Upper lobe of right lung (tissue), 1 donor: Measurements from ENCODE around the gene EXOC3L1. TPM values are rescaled to one million over a fixed set of nuclear protein-coding genes. Genes with fewer than 3 reads are reported as not detected.

Experiments used
- ATAC-seq: fragments of 200-7000 bp; cut with Tn5 transposase; one replicate; pipeline ENCODE4 v1.9.1; 2020; ENCODE audit warnings: mild to moderate bottlenecking, moderate library complexity
- DNase-seq: peaks from one replicate; pipeline ENCODE4 v3.0.0-alpha.2; 2020
- H3K27ac ChIP-seq: fragments of 200-600 bp; one replicate; pipeline ENCODE4 v1.8.0; 2022
- H3K27me3 ChIP-seq: fragments of 200-600 bp; one replicate; pipeline ENCODE4 v1.8.0; 2022; ENCODE audit warnings: mild to moderate bottlenecking
- H3K36me3 ChIP-seq: fragments of 200-600 bp; one replicate; pipeline ENCODE4 v1.8.0; 2022
- H3K4me1 ChIP-seq: fragments of 200-600 bp; one replicate; pipeline ENCODE4 v1.8.0; 2022
- H3K4me3 ChIP-seq: fragments of 200-600 bp; one replicate; pipeline ENCODE4 v1.8.0; 2022; ENCODE audit warnings: mild to moderate bottlenecking
- H3K9me3 ChIP-seq: fragments of 200-600 bp; one replicate; pipeline ENCODE4 v1.8.0; 2022
- intact Hi-C: fragments of 100-400 bp; cut with DNase I; formaldehyde crosslinking; loops from one replicate; pipeline ENCODE4 v1.11.0; 2022
- total RNA-seq: library from RNA; stranded (reverse); fragmentation: NEBNext Ultra II Directional; extraction: Animal tissue kit (Norgen Biotek cat#: 25700); gene quantifications from one replicate; pipeline ENCODE4 v1.2.1, GENCODE V29; 2021
- TF ChIP-seq, protein P1 (sequence below): fragments of 200-600 bp; IDR thresholded peaks from one replicate; pipeline ENCODE4 v1.8.0; 2022; ENCODE audit warnings: antibody characterized with exemption
- donor health status: DM: no; HTN: yes; CAD: no; lungs with severe emphysema.

EXOC3L1 gene
- total RNA-seq, 1 donor from 2014 or later = 17.1 TPM

DNA sequence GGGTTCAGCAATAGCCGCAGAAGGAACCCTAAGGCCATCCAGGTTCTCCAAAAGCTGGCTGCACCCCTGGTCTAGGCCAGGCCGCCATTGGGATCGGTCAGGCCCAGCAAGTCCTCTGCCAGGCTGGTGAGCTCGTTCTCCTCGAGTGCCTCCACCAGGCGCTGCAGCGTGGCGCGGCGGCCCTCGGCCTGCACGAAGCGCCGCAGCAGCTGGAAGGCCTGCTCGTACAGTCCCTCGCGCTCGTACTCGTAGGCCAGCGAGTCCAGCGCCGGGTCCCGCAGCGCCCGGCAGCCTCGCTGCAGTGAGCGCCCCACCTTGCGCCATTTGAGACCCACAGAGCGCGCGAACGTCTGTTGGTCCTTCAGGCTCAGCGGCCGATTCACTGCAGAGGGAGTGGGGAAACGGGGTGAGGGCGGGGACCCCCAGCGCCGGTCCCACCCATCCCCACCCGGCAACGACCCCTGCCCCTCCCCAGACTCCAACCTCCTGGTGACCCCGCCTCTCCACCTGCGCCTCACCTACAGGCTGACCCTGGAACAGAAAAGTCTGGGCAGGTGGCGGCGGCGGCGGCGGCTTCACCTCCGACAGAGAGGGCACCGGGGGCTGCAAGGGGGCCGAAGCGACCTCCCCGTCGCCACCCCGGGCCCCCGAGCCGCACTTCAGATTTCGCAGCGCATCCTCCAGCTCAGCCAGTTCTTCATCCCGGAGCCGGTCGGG, 35.2 kb downstream of the EXOC3L1 start:
- H3K27ac ChIP-seq = no peak overlapping the region
- ATAC-seq = no peak
- no peak for DNase-seq
- no peaks in the 10 kb centered on the region for H3K27me3 ChIP-seq
- H3K9me3 ChIP-seq = no peaks in the 10 kb centered on the region
- H3K36me3 ChIP-seq = no peaks in the 10 kb centered on the region
- intact Hi-C loops = loop anchor here (10.0 kb wide), 1 partner anchor 180 kb away; no protein-coding TSS in a partner anchor
- H3K4me1 ChIP-seq = peaks cover 12% of the 10 kb centered on the region
- TF ChIP-seq, protein P1, sequence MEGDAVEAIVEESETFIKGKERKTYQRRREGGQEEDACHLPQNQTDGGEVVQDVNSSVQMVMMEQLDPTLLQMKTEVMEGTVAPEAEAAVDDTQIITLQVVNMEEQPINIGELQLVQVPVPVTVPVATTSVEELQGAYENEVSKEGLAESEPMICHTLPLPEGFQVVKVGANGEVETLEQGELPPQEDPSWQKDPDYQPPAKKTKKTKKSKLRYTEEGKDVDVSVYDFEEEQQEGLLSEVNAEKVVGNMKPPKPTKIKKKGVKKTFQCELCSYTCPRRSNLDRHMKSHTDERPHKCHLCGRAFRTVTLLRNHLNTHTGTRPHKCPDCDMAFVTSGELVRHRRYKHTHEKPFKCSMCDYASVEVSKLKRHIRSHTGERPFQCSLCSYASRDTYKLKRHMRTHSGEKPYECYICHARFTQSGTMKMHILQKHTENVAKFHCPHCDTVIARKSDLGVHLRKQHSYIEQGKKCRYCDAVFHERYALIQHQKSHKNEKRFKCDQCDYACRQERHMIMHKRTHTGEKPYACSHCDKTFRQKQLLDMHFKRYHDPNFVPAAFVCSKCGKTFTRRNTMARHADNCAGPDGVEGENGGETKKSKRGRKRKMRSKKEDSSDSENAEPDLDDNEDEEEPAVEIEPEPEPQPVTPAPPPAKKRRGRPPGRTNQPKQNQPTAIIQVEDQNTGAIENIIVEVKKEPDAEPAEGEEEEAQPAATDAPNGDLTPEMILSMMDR = no peak
- H3K4me3 ChIP-seq = peak overlapping the region; percentile 8

- no peak for DNase-seq
- peaks cover 12% of the 10 kb centered on the region for H3K4me1 ChIP-seq
- peak overlapping the region; percentile 75 for H3K4me3 ChIP-seq
- intact Hi-C loops = loop anchor here (10.0 kb wide), 1 partner anchor 177 kb away; no protein-coding TSS in a partner anchor
- TF ChIP-seq, protein P1 = no peak
- H3K9me3 ChIP-seq = no peaks in the 10 kb centered on the region
- ATAC-seq = no peak
- peak overlapping the region; percentile 83 for H3K27ac ChIP-seq
- H3K27me3 ChIP-seq = no peaks in the 10 kb centered on the region
- H3K36me3 ChIP-seq = peaks cover 19% of the 10 kb centered on the region
Observed at GRCh38 chr16:67151431-67152097, 38.4 kb downstream of the EXOC3L1 start.

DNA sequence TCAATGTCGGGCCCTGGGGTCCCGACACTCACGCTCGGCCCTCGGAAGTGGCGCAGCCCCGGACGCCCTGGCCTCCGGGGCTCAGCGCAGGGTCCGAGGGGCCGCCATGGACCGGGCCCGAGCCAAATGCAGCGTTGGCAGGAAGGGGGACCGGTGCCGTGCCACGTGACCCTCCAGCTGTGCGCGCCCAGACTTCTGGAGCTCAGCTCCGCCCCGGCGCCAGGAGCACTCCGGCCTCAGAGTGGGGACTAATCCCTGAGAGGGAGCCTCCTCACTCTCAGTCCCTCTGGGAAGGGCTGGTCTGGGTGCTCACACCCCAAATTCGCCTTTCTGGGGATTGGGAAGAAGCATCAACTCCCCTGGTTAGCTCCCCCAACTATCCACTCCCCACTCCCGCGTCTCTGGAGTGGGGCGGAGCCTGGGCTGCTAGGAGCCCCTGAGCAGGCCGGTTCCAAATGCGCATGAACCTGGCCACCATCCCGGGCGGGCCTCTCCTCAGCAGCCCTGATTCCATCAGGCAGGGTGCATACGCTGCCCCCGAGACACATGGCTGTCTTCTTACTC, 39.0 kb downstream of the EXOC3L1 start, which contains the start of gene B3GNT9:
Gene B3GNT9 (minus strand): TSS at position 166 of the 564 bp plus-strand sequence. CDS start 513 bp downstream, outside the sequence.
- peak; percentile 91 for DNase-seq
- Histone ChIP-seq H3K27me3 (no peaks in the 10 kb centered on the region), H3K36me3 (peaks cover 26% of the 10 kb centered on the region), H3K4me1 (peaks cover 12% of the 10 kb centered on the region), H3K9me3 (no peaks in the 10 kb centered on the region), H3K27ac (peak within 1 kb of the TSS; percentile 83), H3K4me3 (peak within 1 kb of the TSS; percentile 75)
- ATAC-seq = peak; percentile 76
- TF ChIP-seq, protein P1 = no peak
- intact Hi-C loops = loop anchor here (10.0 kb wide), 1 partner anchor 176 kb away; no protein-coding TSS in a partner anchor

- peaks cover 33% of the 10 kb centered on the region for H3K36me3 ChIP-seq
- peak; percentile 82 for DNase-seq
- H3K4me3 ChIP-seq = peak overlapping the region; percentile 75
- intact Hi-C loops = loop anchor here (10.0 kb wide), 1 partner anchor 175 kb away; no protein-coding TSS in a partner anchor
- H3K27me3 ChIP-seq = no peaks in the 10 kb centered on the region
- ATAC-seq = peak; percentile 70
- H3K27ac ChIP-seq = peak overlapping the region; percentile 83
- TF ChIP-seq, protein P1 = peak; percentile 5
- H3K9me3 ChIP-seq = no peaks in the 10 kb centered on the region
- peaks cover 7% of the 10 kb centered on the region for H3K4me1 ChIP-seq
Observed at GRCh38 chr16:67150047-67150832, 39.7 kb downstream of the EXOC3L1 start.
